T-cell (primary cell): ENCODE measurements around the gene STK32A. TPM values are rescaled to one million over a fixed set of nuclear protein-coding genes. Genes with fewer than 3 reads are reported as not detected.
A peak's percentile ranks its signal among the peaks of the same experiment; 100 is the strongest.
"Not testable (repeated sequence)": the region's sequence is repeated elsewhere in the genome, so short reads cannot be mapped to it uniquely, and the experiment has no call there.

Source experiments
- ATAC-seq, 4 experiments: fragments of 200-7000 bp in 3 of 4; fragments of 150-1000 bp in 1 of 4; cut with Tn5 transposase; replicated peaks in 1 of 4; 1 replicate in 3 of 4; 2 replicates in 1 of 4; pipeline ENCODE4 v1.10.0; 2021; ENCODE audit warnings: moderate library complexity in 3 of 4, mild to moderate bottlenecking in 2 of 4, moderate number of reproducible peaks in 1 of 4
- CTCF ChIA-PET, 2 donors: fragments of 300-600 bp; sonication (Branson Sonifier 250); formaldehyde crosslinking; loops; one replicate each; lab custom pipeline; 2022; ENCODE audit warnings: antibody characterized with exemption in 2 of 2; lab: Charles Lee
- POLR2A ChIA-PET, 2 donors: fragments of 300-600 bp; sonication (Branson Sonifier 250); formaldehyde crosslinking; loops; one replicate each; lab custom pipeline; 2022; ENCODE audit warnings: antibody characterized with exemption in 2 of 2; lab: Charles Lee
- DNase-seq, 35 experiments: peaks; one replicate each; pipeline versions ENCODE4 v3.0.0 to v3.0.0-alpha.2; 2013 to 2023
- H3K27ac ChIP-seq: one replicate; pipeline ENCODE4 v1.5.1; 2013; ENCODE audit warnings: low read length
- H3K27me3 ChIP-seq, 2 experiments: replicated peaks in 1 of 2; 1 replicate in 1 of 2; 2 replicates in 1 of 2; pipeline versions ENCODE4 v1.6.1 to v1.7.0; 2013; ENCODE audit warnings: low read length in 1 of 2, mixed read lengths in 1 of 2; ENCODE audit not compliant: control insufficient read depth in 2 of 2, insufficient read depth in 2 of 2; ENCODE audit errors: extremely low read depth in 1 of 2
- H3K36me3 ChIP-seq, 2 donors: 1 replicate in 1 of 2; 2 replicates in 1 of 2; pipeline versions ENCODE4 v1.6.1 to v1.7.0; 2013; ENCODE audit warnings: low read length in 1 of 2; ENCODE audit not compliant: control insufficient read depth in 2 of 2, insufficient read depth in 1 of 2; ENCODE audit errors: extremely low read depth in 1 of 2
- H3K4me1 ChIP-seq, 2 experiments: 1 replicate in 1 of 2; 2 replicates in 1 of 2; pipeline versions ENCODE4 v1.6.1 to v1.7.0; 2013; ENCODE audit warnings: low read length in 2 of 2, mixed read lengths in 1 of 2; ENCODE audit not compliant: insufficient read depth in 2 of 2, control insufficient read depth in 1 of 2; ENCODE audit errors: extremely low read depth in 1 of 2
- H3K4me3 ChIP-seq, 2 donors: 1 replicate in 1 of 2; 2 replicates in 1 of 2; pipeline versions ENCODE4 v1.5.1 to v1.7.0; 2013; ENCODE audit warnings: mild to moderate bottlenecking in 2 of 2, low read length in 1 of 2, moderate library complexity in 1 of 2; ENCODE audit not compliant: control insufficient read depth in 1 of 2; ENCODE audit errors: extremely low read depth in 1 of 2
- H3K9me3 ChIP-seq: 2 replicates; pipeline ENCODE4 v1.7.0; 2013
- H3K27ac Mint-ChIP-seq, 2 donors: one replicate each; pipeline ENCODE4 v1.8.0; 2020 to 2021; ENCODE audit warnings: mild to moderate bottlenecking in 2 of 2, mixed read lengths in 2 of 2
- H3K27me3 Mint-ChIP-seq, 2 donors: one replicate each; pipeline ENCODE4 v1.8.0; 2021 to 2022; ENCODE audit warnings: mixed read lengths in 2 of 2
- H3K36me3 Mint-ChIP-seq: one replicate; pipeline ENCODE4 v1.8.0; 2021; ENCODE audit warnings: mixed read lengths
- H3K4me1 Mint-ChIP-seq, 3 donors: one replicate each; pipeline ENCODE4 v1.8.0; 2020 to 2022; ENCODE audit warnings: mixed read lengths in 3 of 3, mild to moderate bottlenecking in 1 of 3
- H3K4me3 Mint-ChIP-seq, 3 donors: one replicate each; pipeline ENCODE4 v1.8.0; 2020 to 2022; ENCODE audit warnings: mild to moderate bottlenecking in 3 of 3, mixed read lengths in 3 of 3, moderate library complexity in 3 of 3
- H3K9me3 Mint-ChIP-seq, 3 donors: one replicate each; pipeline ENCODE4 v1.8.0; 2020 to 2022; ENCODE audit warnings: mixed read lengths in 3 of 3
- WGBS: methylation state at CpG from one replicate; pipeline ENCODE4 v1.1.5; 2013; ENCODE audit warnings: missing lambda C conversion rate; ENCODE audit not compliant: insufficient coverage; 5-methylcytosine and 5-hydroxymethylcytosine counted together
- total RNA-seq, 35 experiments: library from RNA in 6 of 35; stranded (reverse) in 6 of 35; fragments of 120-200 nt in 1 of 35; gene quantifications; one replicate each; pipeline versions ENCODE4 v1.2.1 to v1.2.4 and lab custom pipeline; 2013 to 2026

STK32A gene
- total RNA-seq, 5 donors from 2014 or later (not counting 1 experiment from before 2014, with no cell fraction given) = not detected

GRCh38 chr5:147223948-147224791 is 10.7 kb upstream of the STK32A start:
- peaks cover 5 to 11% (median 8%) of the 10 kb centered on the region in 3 donors for H3K9me3 Mint-ChIP-seq
- no peaks in the 10 kb centered on the region for H3K9me3 ChIP-seq
- no peak overlapping the region for H3K4me3 ChIP-seq
- no peaks in the 10 kb centered on the region for H3K4me1 ChIP-seq
- no peaks in the 10 kb centered on the region for H3K36me3 Mint-ChIP-seq
- peaks cover 0 to 7% (median 6%) of the 10 kb centered on the region in 3 donors for H3K4me1 Mint-ChIP-seq
- H3K27ac ChIP-seq = no peak overlapping the region
- peaks cover 0 to 2% of the 10 kb centered on the region in 2 experiments for H3K27me3 ChIP-seq
- H3K36me3 ChIP-seq = no peaks in the 10 kb centered on the region
- H3K27ac Mint-ChIP-seq = no peak overlapping the region
- DNase-seq (peak in 1 of 35 experiments; percentile 3), ATAC-seq (peak in 1 of 4 experiments; percentile 23)
- WGBS = no CpG with 5 or more reads among the region's 3 CpGs
- ChIA-PET CTCF (interaction anchor here in 1 of 2 donors (0.8 kb wide), 1 partner anchor 35 kb away, joined by 3 read pairs; no protein-coding TSS in a partner anchor), POLR2A (no interaction called here)
- H3K4me3 Mint-ChIP-seq = no peak overlapping the region
- H3K27me3 Mint-ChIP-seq = no peaks in the 10 kb centered on the region

- CTCF ChIA-PET = no interaction called here
- Histone ChIP-seq H3K27ac (no peak overlapping the region), H3K4me3 (no peak overlapping the region), H3K36me3 (no peaks in the 10 kb centered on the region), H3K9me3 (no peaks in the 10 kb centered on the region), H3K4me1 (no peaks in the 10 kb centered on the region), H3K27me3 (peaks cover 0 to 2% of the 10 kb centered on the region in 2 experiments)
- H3K4me3 Mint-ChIP-seq = no peak overlapping the region
- no peaks in the 10 kb centered on the region for H3K36me3 Mint-ChIP-seq
- peaks cover under 1 to 5% of the 10 kb centered on the region in 2 donors for H3K27me3 Mint-ChIP-seq
- H3K9me3 Mint-ChIP-seq = peaks cover 7 to 11% (median 8%) of the 10 kb centered on the region in 3 donors
- H3K4me1 Mint-ChIP-seq = peaks cover 0 to 7% (median 6%) of the 10 kb centered on the region in 3 donors
- no CpG with 5 or more reads among the region's 9 CpGs for WGBS
- no peak overlapping the region for H3K27ac Mint-ChIP-seq
- no peak for DNase-seq
- no peak for ATAC-seq
- POLR2A ChIA-PET = no interaction called here
Observed at GRCh38 chr5:147225938-147226337, 8.9 kb upstream of the STK32A start.

- Mint-ChIP-seq H3K4me1 (peaks cover 0 to 7% (median 6%) of the 10 kb centered on the region in 3 donors), H3K9me3 (peaks cover 7 to 11% (median 8%) of the 10 kb centered on the region in 3 donors), H3K27ac (no peak overlapping the region), H3K36me3 (no peaks in the 10 kb centered on the region), H3K4me3 (no peak overlapping the region), H3K27me3 (peaks cover 6 to 11% of the 10 kb centered on the region in 2 donors)
- DNase-seq (no peak), ATAC-seq (no peak)
- WGBS = 97% methylated on average over 5 of the region's 15 CpGs
- Histone ChIP-seq H3K27me3 (peaks cover 0 to 2% of the 10 kb centered on the region in 2 experiments), H3K36me3 (no peaks in the 10 kb centered on the region), H3K27ac (no peak overlapping the region), H3K4me3 (no peak overlapping the region), H3K4me1 (no peaks in the 10 kb centered on the region), H3K9me3 (no peaks in the 10 kb centered on the region)
- ChIA-PET CTCF (no interaction called here), POLR2A (no interaction called here)
Observed at GRCh38 chr5:147226512-147226911, 8.3 kb upstream of the STK32A start.

GRCh38 chr5:147234239-147234824 is 494 bp upstream of the STK32A start:
- H3K27me3 Mint-ChIP-seq = peaks cover 56 to 58% of the 10 kb centered on the region in 2 donors
- H3K9me3 Mint-ChIP-seq = peaks cover 0 to 2% (median 0%) of the 10 kb centered on the region in 3 donors
- 7% methylated on average over 13 of the region's 32 CpGs for WGBS
- Histone ChIP-seq H3K9me3 (no peaks in the 10 kb centered on the region), H3K4me3 (no peak overlapping the region), H3K4me1 (peaks cover 0 to 5% of the 10 kb centered on the region in 2 experiments), H3K27me3 (peaks cover 11 to 17% of the 10 kb centered on the region in 2 experiments), H3K27ac (no peak overlapping the region), H3K36me3 (no peaks in the 10 kb centered on the region)
- ChIA-PET POLR2A (no interaction called here), CTCF (no interaction called here)
- peaks cover 5 to 8% (median 5%) of the 10 kb centered on the region in 3 donors for H3K4me1 Mint-ChIP-seq
- H3K36me3 Mint-ChIP-seq = no peaks in the 10 kb centered on the region
- peak overlapping the region; percentile 2 to 23 (median 17) for H3K4me3 Mint-ChIP-seq
- ATAC-seq (no peak), DNase-seq (no peak)
- no peak overlapping the region for H3K27ac Mint-ChIP-seq

- Mint-ChIP-seq H3K27me3 (peaks cover 23 to 25% of the 10 kb centered on the region in 2 donors), H3K36me3 (no peaks in the 10 kb centered on the region), H3K4me3 (no peak overlapping the region), H3K27ac (no peak overlapping the region), H3K9me3 (no peaks in the 10 kb centered on the region), H3K4me1 (no peaks in the 10 kb centered on the region)
- DNase-seq (no peak), ATAC-seq (no peak)
- no CpG with 5 or more reads among the region's 4 CpGs for WGBS
- Histone ChIP-seq H3K36me3 (no peaks in the 10 kb centered on the region), H3K9me3 (no peaks in the 10 kb centered on the region), H3K4me1 (no peaks in the 10 kb centered on the region), H3K4me3 (no peak overlapping the region), H3K27ac (no peak overlapping the region), H3K27me3 (peaks cover 0 to 4% of the 10 kb centered on the region in 2 experiments)
- CTCF ChIA-PET = no interaction called here
- POLR2A ChIA-PET = no interaction called here
Observed at GRCh38 chr5:147240266-147240985, 5.6 kb downstream of the STK32A start.

GRCh38 chr5:147243238-147243637 is 8.4 kb downstream of the STK32A start:
- H3K27ac ChIP-seq, H3K4me1 Mint-ChIP-seq, H3K9me3 ChIP-seq, DNase-seq, H3K27me3 Mint-ChIP-seq, H3K27me3 ChIP-seq, H3K4me3 Mint-ChIP-seq, H3K4me3 ChIP-seq, H3K36me3 Mint-ChIP-seq, ATAC-seq, H3K4me1 ChIP-seq, H3K36me3 ChIP-seq, POLR2A ChIA-PET, H3K27ac Mint-ChIP-seq, H3K9me3 Mint-ChIP-seq, CTCF ChIA-PET: not testable (repeated sequence)
- WGBS = no CpG with 5 or more reads among the region's 6 CpGs
